ENCODE data around the gene ANKRD53.

ANKRD53 gene

GRCh38 chr2:70964133-70964532 is 14.3 kb upstream of the ANKRD53 start:
- Histone ChIP-seq H3K4me1 (ENCODE audit: low read depth, poor library complexity, severe bottlenecking) (no peaks in the 10 kb centered on the region), H3K4me2 (no peak overlapping the region), H2AFZ (ENCODE audit: low read depth) (no peak overlapping the region), H3K27me3 (ENCODE audit: insufficient read depth, low read depth) (peaks cover 6% of the 10 kb centered on the region), H3K79me2 (ENCODE audit: insufficient read depth, low read depth) (no peaks in the 10 kb centered on the region), H3K9ac (no peak overlapping the region), H3K27ac (no peak overlapping the region), H4K20me1 (ENCODE audit: insufficient read depth) (no peaks in the 10 kb centered on the region), H3K36me3 (ENCODE audit: insufficient read depth) (no peaks in the 10 kb centered on the region), H3K4me3 (IDR thresholded peaks at IDR 0.05; ENCODE audit: insufficient read depth, low read depth, low read length) (no peak overlapping the region)
- TF ChIP-seq CTCF (conservative IDR thresholded peaks at IDR 0.05; ENCODE audit: low read depth, low read length) = no peak

- H3K4me2 ChIP-seq = peak overlapping the region; percentile 90
- no peak overlapping the region for H3K9ac ChIP-seq
- no peak overlapping the region for H3K27ac ChIP-seq
- peaks cover 6% of the 10 kb centered on the region for H3K27me3 ChIP-seq (ENCODE audit: insufficient read depth, low read depth)
- no peaks in the 10 kb centered on the region for H3K4me1 ChIP-seq (ENCODE audit: low read depth, poor library complexity, severe bottlenecking)
- no peaks in the 10 kb centered on the region for H4K20me1 ChIP-seq (ENCODE audit: insufficient read depth)
- no peaks in the 10 kb centered on the region for H3K79me2 ChIP-seq (ENCODE audit: insufficient read depth, low read depth)
- no peaks in the 10 kb centered on the region for H3K36me3 ChIP-seq (ENCODE audit: insufficient read depth)
- peak overlapping the region; percentile 84 for H3K4me3 ChIP-seq (IDR thresholded peaks at IDR 0.05; ENCODE audit: insufficient read depth, low read depth, low read length)
- H2AFZ ChIP-seq (ENCODE audit: low read depth) = peak overlapping the region; percentile 78
- TF ChIP-seq CTCF (conservative IDR thresholded peaks at IDR 0.05; ENCODE audit: low read depth, low read length) = peak; percentile 84
These were observed 13.6 kb upstream of the ANKRD53 start for GRCh38 chr2:70964596-70965386.

GRCh38 chr2:70965506-70965905 is 12.9 kb upstream of the ANKRD53 start:
- H3K4me2 ChIP-seq = peak overlapping the region; percentile 90
- H3K27ac ChIP-seq = no peak overlapping the region
- H2AFZ ChIP-seq (ENCODE audit: low read depth) = peak overlapping the region; percentile 78; the same call in 1 of the 2 replicates
- peak overlapping the region; percentile 84 for H3K4me3 ChIP-seq (IDR thresholded peaks at IDR 0.05; ENCODE audit: insufficient read depth, low read depth, low read length)
- no peak for TF ChIP-seq CTCF (conservative IDR thresholded peaks at IDR 0.05; ENCODE audit: low read depth, low read length)
- H3K9ac ChIP-seq = no peak overlapping the region
- H3K79me2 ChIP-seq (ENCODE audit: insufficient read depth, low read depth) = no peaks in the 10 kb centered on the region
- H3K4me1 ChIP-seq (ENCODE audit: low read depth, poor library complexity, severe bottlenecking) = no peaks in the 10 kb centered on the region
- H3K27me3 ChIP-seq (ENCODE audit: insufficient read depth, low read depth) = peaks cover 6% of the 10 kb centered on the region
- no peaks in the 10 kb centered on the region for H4K20me1 ChIP-seq (ENCODE audit: insufficient read depth)
- H3K36me3 ChIP-seq (ENCODE audit: insufficient read depth) = no peaks in the 10 kb centered on the region

GRCh38 chr2:70966681-70967080 is 11.7 kb upstream of the ANKRD53 start:
- no peaks in the 10 kb centered on the region for H3K4me1 ChIP-seq (ENCODE audit: low read depth, poor library complexity, severe bottlenecking)
- H3K79me2 ChIP-seq (ENCODE audit: insufficient read depth, low read depth) = no peaks in the 10 kb centered on the region
- no peak overlapping the region for H2AFZ ChIP-seq (ENCODE audit: low read depth)
- H4K20me1 ChIP-seq (ENCODE audit: insufficient read depth) = no peaks in the 10 kb centered on the region
- no peaks in the 10 kb centered on the region for H3K36me3 ChIP-seq (ENCODE audit: insufficient read depth)
- peaks cover 6% of the 10 kb centered on the region for H3K27me3 ChIP-seq (ENCODE audit: insufficient read depth, low read depth)
- no peak overlapping the region for H3K4me2 ChIP-seq
- no peak overlapping the region for H3K4me3 ChIP-seq (IDR thresholded peaks at IDR 0.05; ENCODE audit: insufficient read depth, low read depth, low read length)
- no peak overlapping the region for H3K9ac ChIP-seq
- H3K27ac ChIP-seq = no peak overlapping the region
- no peak for TF ChIP-seq CTCF (conservative IDR thresholded peaks at IDR 0.05; ENCODE audit: low read depth, low read length)

All from KMS-11 (cell line).